GM12873 (cell line): ENCODE data around the gene EXOC4.

Experiments used
- TF ChIP-seq, protein P1 (sequence below): IDR thresholded peaks from 2 replicates; pipeline ENCODE4 v1.5.1; 2012; ENCODE audit warnings: low read depth, mild to moderate bottlenecking, moderate library complexity, low read length, control low read depth; ENCODE audit not compliant: insufficient read depth; ENCODE audit errors: missing control alignments

Gene EXOC4

GRCh38 chr7:133265821-133266220 lies 12.9 kb downstream of the EXOC4 start:
- TF ChIP-seq, protein P1, sequence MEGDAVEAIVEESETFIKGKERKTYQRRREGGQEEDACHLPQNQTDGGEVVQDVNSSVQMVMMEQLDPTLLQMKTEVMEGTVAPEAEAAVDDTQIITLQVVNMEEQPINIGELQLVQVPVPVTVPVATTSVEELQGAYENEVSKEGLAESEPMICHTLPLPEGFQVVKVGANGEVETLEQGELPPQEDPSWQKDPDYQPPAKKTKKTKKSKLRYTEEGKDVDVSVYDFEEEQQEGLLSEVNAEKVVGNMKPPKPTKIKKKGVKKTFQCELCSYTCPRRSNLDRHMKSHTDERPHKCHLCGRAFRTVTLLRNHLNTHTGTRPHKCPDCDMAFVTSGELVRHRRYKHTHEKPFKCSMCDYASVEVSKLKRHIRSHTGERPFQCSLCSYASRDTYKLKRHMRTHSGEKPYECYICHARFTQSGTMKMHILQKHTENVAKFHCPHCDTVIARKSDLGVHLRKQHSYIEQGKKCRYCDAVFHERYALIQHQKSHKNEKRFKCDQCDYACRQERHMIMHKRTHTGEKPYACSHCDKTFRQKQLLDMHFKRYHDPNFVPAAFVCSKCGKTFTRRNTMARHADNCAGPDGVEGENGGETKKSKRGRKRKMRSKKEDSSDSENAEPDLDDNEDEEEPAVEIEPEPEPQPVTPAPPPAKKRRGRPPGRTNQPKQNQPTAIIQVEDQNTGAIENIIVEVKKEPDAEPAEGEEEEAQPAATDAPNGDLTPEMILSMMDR: no peak

GRCh38 chr7:133268355-133268754 lies 15.5 kb downstream of the EXOC4 start:
- TF ChIP-seq, protein P1: no peak

- TF ChIP-seq, protein P1: no peak
These were observed 19.5 kb downstream of the EXOC4 start for GRCh38 chr7:133272336-133272735.

GRCh38 chr7:133273227-133273626 lies 20.3 kb downstream of the EXOC4 start:
- TF ChIP-seq, protein P1: no peak

DNA sequence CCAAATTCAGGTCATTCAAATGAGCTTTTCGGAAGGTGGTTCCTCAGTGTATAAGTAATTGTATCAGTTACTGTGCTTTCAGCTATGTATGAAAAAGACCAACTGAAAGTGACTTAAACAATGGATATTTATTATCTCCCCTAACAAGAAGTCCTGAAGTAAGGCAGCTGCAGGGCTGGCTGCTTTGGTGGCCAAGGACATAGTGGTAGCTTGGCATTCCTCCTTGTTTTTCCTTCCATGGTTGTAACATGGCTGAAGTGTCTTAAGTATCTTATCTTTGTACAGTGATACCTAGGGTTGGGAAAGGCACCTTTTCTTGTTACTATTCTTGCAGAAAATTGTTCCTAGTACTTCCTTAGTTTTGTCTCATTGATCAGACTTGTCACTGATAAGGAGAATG lies 21.4 kb downstream of the EXOC4 start:
- TF ChIP-seq, protein P1: no peak

- TF ChIP-seq, protein P1: no peak
These were observed 22.1 kb downstream of the EXOC4 start for GRCh38 chr7:133275008-133275407.

DNA sequence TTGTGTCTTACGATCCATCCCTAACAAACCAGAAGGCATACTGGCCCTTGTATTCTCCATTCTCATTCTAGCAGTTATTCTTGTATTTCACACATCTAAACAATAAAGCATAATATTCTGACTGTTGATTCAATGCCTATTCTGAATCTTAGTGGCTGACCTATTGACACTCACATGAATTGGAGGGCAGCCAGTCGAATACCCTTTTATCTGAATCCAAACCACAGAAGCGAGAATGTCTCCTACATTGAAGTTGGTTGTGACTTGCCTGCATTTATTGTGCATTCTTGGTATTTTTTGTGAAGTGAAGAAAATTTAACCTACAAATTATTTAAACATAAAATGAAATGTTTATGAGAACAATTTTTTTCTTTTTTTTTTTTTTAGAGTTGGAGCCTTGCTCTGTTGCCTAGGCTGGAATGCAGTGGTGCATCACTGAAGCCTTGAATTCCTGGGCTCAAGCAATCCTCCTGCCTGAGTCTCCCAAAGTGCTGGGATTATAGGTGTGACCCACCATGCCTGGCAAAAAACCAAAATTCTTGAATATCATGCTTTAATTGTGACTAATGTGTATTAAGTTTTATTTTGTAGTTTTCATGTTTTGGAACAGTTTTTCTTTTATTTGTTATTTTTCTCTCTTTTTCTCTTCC lies 22.7 kb downstream of the EXOC4 start:
- TF ChIP-seq, protein P1: no peak

GRCh38 chr7:133282094-133282493 lies 29.2 kb downstream of the EXOC4 start:
- TF ChIP-seq, protein P1: no peak
